GM19463 (cell line): ENCODE results near the gene NFKBIE.
"Not testable (repeated sequence)": the region's sequence is repeated elsewhere in the genome, so short reads cannot be mapped to it uniquely, and the experiment has no call there.

Source experiments
- ATAC-seq: cut with Tn5 transposase; IDR thresholded peaks from one replicate; pipeline ENCODE4 v1.9.1; 2021; ENCODE audit warnings: mild to moderate bottlenecking, moderate library complexity; ENCODE audit not compliant: unreplicated experiment

The NFKBIE gene

GRCh38 chr6:44246663-44247337 is 18.6 kb downstream of the NFKBIE start, which contains the start of gene HSP90AB1:
Gene HSP90AB1, plus strand, starts transcription at chr6:44247101. Its CDS starts 1,529 bp downstream, at chr6:44248630.
- peak; percentile 53 for ATAC-seq

- peak; percentile 57 for ATAC-seq
Measured at GRCh38 chr6:44245912-44246662, 19.3 kb downstream of the NFKBIE start.

- ATAC-seq = no peak
Measured at GRCh38 chr6:44245391-44245911, 19.9 kb downstream of the NFKBIE start.

- ATAC-seq = no peak
Measured at GRCh38 chr6:44243345-44243744, 22.0 kb downstream of the NFKBIE start.

GRCh38 chr6:44238687-44239350 is 26.5 kb downstream of the NFKBIE start:
- ATAC-seq = no peak

GRCh38 chr6:44237813-44238433 is 27.4 kb downstream of the NFKBIE start:
- peak; percentile 81 for ATAC-seq

- peak; percentile 75 for ATAC-seq
Measured at GRCh38 chr6:44237021-44237812, 28.1 kb downstream of the NFKBIE start.

- no peak for ATAC-seq
Measured at GRCh38 chr6:44235891-44236516, 29.3 kb downstream of the NFKBIE start.

- no peak for ATAC-seq
Measured at GRCh38 chr6:44235269-44235668, 30.1 kb downstream of the NFKBIE start.

GRCh38 chr6:44234101-44235025 is 31.0 kb downstream of the NFKBIE start:
- ATAC-seq = no peak

- no peak for ATAC-seq
Measured at GRCh38 chr6:44233567-44234100, 31.7 kb downstream of the NFKBIE start.

GRCh38 chr6:44232676-44233566 is 32.4 kb downstream of the NFKBIE start:
- no peak for ATAC-seq

GRCh38 chr6:44231426-44231825 is 33.9 kb downstream of the NFKBIE start:
- ATAC-seq = not testable (repeated sequence)

GRCh38 chr6:44230034-44230675 is 35.2 kb downstream of the NFKBIE start:
- no peak for ATAC-seq

- ATAC-seq = no peak
Measured at GRCh38 chr6:44229376-44230033, 35.8 kb downstream of the NFKBIE start.

- ATAC-seq = no peak
Measured at GRCh38 chr6:44228836-44229235, 36.5 kb downstream of the NFKBIE start.
